ENCODE measurements around the gene A3GALT2. TPM values are rescaled to one million over a fixed set of nuclear protein-coding genes. Genes with fewer than 3 reads are reported as not detected.

The A3GALT2 gene
- total RNA-seq, 1 experiment from 2014 or later = not detected

DNA sequence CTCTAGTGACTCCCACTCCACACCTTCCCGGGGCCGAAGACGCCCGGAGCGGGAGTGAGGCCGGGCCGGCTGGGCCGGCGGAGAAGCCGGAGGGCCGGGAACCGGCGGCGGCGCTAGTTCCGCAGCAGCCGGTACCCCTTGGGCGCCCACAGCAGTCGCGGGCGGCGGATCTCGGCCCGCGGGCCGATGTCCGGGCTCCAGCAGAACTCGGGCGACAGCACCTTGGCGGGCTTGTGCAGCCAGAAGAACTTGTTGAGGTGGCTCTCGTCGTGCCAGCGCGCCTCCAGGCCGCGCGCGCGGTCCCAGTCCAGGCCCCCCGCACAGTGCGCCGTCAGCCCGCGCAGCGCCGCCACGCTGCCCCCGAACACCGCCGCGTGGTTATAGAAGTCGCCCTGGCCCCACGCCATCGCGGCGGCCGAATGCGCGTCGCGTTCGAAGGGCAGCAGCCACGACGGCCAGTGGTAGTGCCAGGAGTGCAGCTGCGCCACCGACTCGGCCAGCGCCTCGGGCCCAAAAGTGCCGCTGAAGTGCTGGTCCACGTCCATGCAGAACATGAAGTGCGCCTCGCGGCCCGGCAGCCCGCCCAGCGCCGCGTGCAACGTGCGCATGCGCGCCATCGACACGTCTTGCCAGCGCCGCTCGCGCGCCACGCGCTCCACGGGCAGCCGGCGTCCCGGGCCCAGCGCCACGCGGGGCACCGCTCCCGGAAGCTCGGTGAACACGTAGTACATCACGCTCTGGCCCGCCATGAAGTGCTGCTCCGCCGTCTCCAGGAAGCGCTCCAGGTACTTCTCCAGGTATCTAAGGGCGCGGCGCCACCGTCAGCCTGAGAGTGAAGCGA is 14.0 kb downstream of the A3GALT2 start:
- no peaks in the 10 kb centered on the region for H3K9me3 Mint-ChIP-seq (ENCODE audit: unreplicated experiment)
- intact Hi-C loops (cut with micrococcal nuclease; ENCODE audit: unreplicated experiment) = no loop called here
- DNase-seq = no peak
- peaks cover 6% of the 10 kb centered on the region for H3K36me3 Mint-ChIP-seq (ENCODE audit: insufficient read depth, unreplicated experiment)
- ChIA-PET POLR2A (no interaction called here), CTCF (no interaction called here)
- no peaks in the 10 kb centered on the region for H3K36me3 ChIP-seq (ENCODE audit: control insufficient read depth, insufficient read depth, low read length)
- H3K4me3 Mint-ChIP-seq (ENCODE audit: unreplicated experiment) = no peak overlapping the region
- no peaks in the 10 kb centered on the region for H3K4me1 ChIP-seq
- no TSS peak for BruUV-seq (replicated peaks)
- H3K27me3 Mint-ChIP-seq (ENCODE audit: insufficient read depth, unreplicated experiment) = no peaks in the 10 kb centered on the region
- H3K4me3 ChIP-seq (ENCODE audit: low read depth, low read length) = no peak overlapping the region
- no peak overlapping the region for H3K27ac Mint-ChIP-seq (ENCODE audit: unreplicated experiment)
- H3K9me3 ChIP-seq = no peaks in the 10 kb centered on the region
- H3K4me1 Mint-ChIP-seq (ENCODE audit: low read depth, unreplicated experiment) = no peaks in the 10 kb centered on the region
- no peak for TF ChIP-seq CTCF (IDR thresholded peaks at IDR 0.05; ENCODE audit: insufficient read depth in 1 of 2, low read depth in 1 of 2, low read length in 1 of 2, severe bottlenecking in 1 of 2, unreplicated experiment in 1 of 2)
- H3K27me3 ChIP-seq (replicated peaks; ENCODE audit: control insufficient read depth, insufficient read depth, low read length) = no peaks in the 10 kb centered on the region

GRCh38 chr1:33305816-33306652 is 14.9 kb downstream of the A3GALT2 start:
- H3K27me3 Mint-ChIP-seq (ENCODE audit: insufficient read depth, unreplicated experiment) = no peaks in the 10 kb centered on the region
- intact Hi-C loops (cut with micrococcal nuclease; ENCODE audit: unreplicated experiment) = no loop called here
- BruUV-seq (replicated peaks) = no TSS peak
- ChIA-PET CTCF (no interaction called here), POLR2A (no interaction called here)
- no peak for DNase-seq
- Histone ChIP-seq H3K4me3 (ENCODE audit: low read depth, low read length) (no peak overlapping the region), H3K27me3 (replicated peaks; ENCODE audit: control insufficient read depth, insufficient read depth, low read length) (no peaks in the 10 kb centered on the region), H3K36me3 (ENCODE audit: control insufficient read depth, insufficient read depth, low read length) (no peaks in the 10 kb centered on the region), H3K4me1 (no peaks in the 10 kb centered on the region), H3K9me3 (no peaks in the 10 kb centered on the region)
- H3K36me3 Mint-ChIP-seq (ENCODE audit: insufficient read depth, unreplicated experiment) = peaks cover 6% of the 10 kb centered on the region
- no peak for TF ChIP-seq CTCF (IDR thresholded peaks at IDR 0.05; ENCODE audit: insufficient read depth in 1 of 2, low read depth in 1 of 2, low read length in 1 of 2, severe bottlenecking in 1 of 2, unreplicated experiment in 1 of 2)
- H3K4me1 Mint-ChIP-seq (ENCODE audit: low read depth, unreplicated experiment) = no peaks in the 10 kb centered on the region
- no peak overlapping the region for H3K4me3 Mint-ChIP-seq (ENCODE audit: unreplicated experiment)
- H3K9me3 Mint-ChIP-seq (ENCODE audit: unreplicated experiment) = no peaks in the 10 kb centered on the region
- H3K27ac Mint-ChIP-seq (ENCODE audit: unreplicated experiment) = no peak overlapping the region

- Histone ChIP-seq H3K4me1 (no peaks in the 10 kb centered on the region), H3K4me3 (ENCODE audit: low read depth, low read length) (no peak overlapping the region), H3K27me3 (replicated peaks; ENCODE audit: control insufficient read depth, insufficient read depth, low read length) (no peaks in the 10 kb centered on the region), H3K9me3 (no peaks in the 10 kb centered on the region), H3K36me3 (ENCODE audit: control insufficient read depth, insufficient read depth, low read length) (no peaks in the 10 kb centered on the region)
- Mint-ChIP-seq H3K27ac (ENCODE audit: unreplicated experiment) (no peak overlapping the region), H3K36me3 (ENCODE audit: insufficient read depth, unreplicated experiment) (peaks cover 10% of the 10 kb centered on the region), H3K27me3 (ENCODE audit: insufficient read depth, unreplicated experiment) (no peaks in the 10 kb centered on the region), H3K9me3 (ENCODE audit: unreplicated experiment) (no peaks in the 10 kb centered on the region), H3K4me1 (ENCODE audit: low read depth, unreplicated experiment) (no peaks in the 10 kb centered on the region), H3K4me3 (ENCODE audit: unreplicated experiment) (no peak overlapping the region)
- DNase-seq = no peak
- no TSS peak for BruUV-seq (replicated peaks)
- ChIA-PET POLR2A (no interaction called here), CTCF (no interaction called here)
- intact Hi-C loops (cut with micrococcal nuclease; ENCODE audit: unreplicated experiment) = no loop called here
- no peak for TF ChIP-seq CTCF (IDR thresholded peaks at IDR 0.05; ENCODE audit: insufficient read depth in 1 of 2, low read depth in 1 of 2, low read length in 1 of 2, severe bottlenecking in 1 of 2, unreplicated experiment in 1 of 2)
Measured at GRCh38 chr1:33305016-33305415, 15.9 kb downstream of the A3GALT2 start.

Data from Caco-2 (cell line).